Liver (tissue), 9 donors: ENCODE results near the gene TMEM178B. TPM values are rescaled to one million over a fixed set of nuclear protein-coding genes. Genes with fewer than 3 reads are reported as not detected.

Experiments used
- DNase-seq: peaks from one replicate; pipeline ENCODE4 v3.0.0-alpha.2; 2017; ENCODE audit warnings: low spot score
- H3K27ac ChIP-seq, 2 donors: one replicate each; pipeline ENCODE4 v1.7.0; 2013; ENCODE audit warnings: inconsistent platforms in 2 of 2, low read length in 2 of 2, control low read depth in 1 of 2, low read depth in 1 of 2, mild to moderate bottlenecking in 1 of 2
- H3K27me3 ChIP-seq, 4 donors: one replicate each; pipeline versions ENCODE4 v1.6.1 to v1.7.0; 2013; ENCODE audit warnings: low read length in 3 of 4, inconsistent platforms in 1 of 4, mild to moderate bottlenecking in 1 of 4, moderate library complexity in 1 of 4; ENCODE audit not compliant: control insufficient read depth in 4 of 4, insufficient read depth in 4 of 4
- H3K36me3 ChIP-seq, 4 donors: one replicate each; pipeline versions ENCODE4 v1.6.1 to v1.7.0; 2013; ENCODE audit warnings: low read length in 3 of 4, mild to moderate bottlenecking in 3 of 4, low read depth in 1 of 4, moderate library complexity in 1 of 4; ENCODE audit not compliant: control insufficient read depth in 4 of 4, insufficient read depth in 3 of 4
- H3K4me1 ChIP-seq, 4 donors: one replicate each; pipeline versions ENCODE4 v1.6.1 to v1.7.0; 2013; ENCODE audit warnings: low read length in 3 of 4, mild to moderate bottlenecking in 3 of 4, moderate library complexity in 1 of 4; ENCODE audit not compliant: control insufficient read depth in 4 of 4, insufficient read depth in 4 of 4
- H3K4me3 ChIP-seq, 3 donors: one replicate each; pipeline versions ENCODE4 v1.6.1 to v1.7.0; 2013; ENCODE audit warnings: low read length in 3 of 3, control low read depth in 1 of 3, low read depth in 1 of 3, mild to moderate bottlenecking in 1 of 3
- H3K9ac ChIP-seq, 2 donors: one replicate each; pipeline ENCODE4 v1.7.0; 2013; ENCODE audit warnings: low read length in 2 of 2, mild to moderate bottlenecking in 2 of 2, moderate library complexity in 2 of 2, control low read depth in 1 of 2, low read depth in 1 of 2
- H3K9me3 ChIP-seq, 4 donors: one replicate each; pipeline versions ENCODE4 v1.6.1 to v1.7.0; 2013; ENCODE audit warnings: low read length in 3 of 4; ENCODE audit not compliant: control insufficient read depth in 4 of 4
- ATF3 ChIP-seq: IDR thresholded peaks from 2 replicates; pipeline ENCODE4 v1.6.1; 2016; ENCODE audit warnings: antibody characterized with exemption
- CTCF ChIP-seq: fragments of 150-350 bp; IDR thresholded peaks from 2 replicates; pipeline ENCODE4 v1.5.1; 2017; ENCODE audit warnings: improper control_type of control experiment, low read depth, low read length; ENCODE audit not compliant: missing input control
- EGR1 ChIP-seq, 2 donors: IDR thresholded peaks; 2 replicates each; pipeline ENCODE4 v1.6.1; 2016 to 2018; ENCODE audit warnings: antibody characterized with exemption in 2 of 2, low read depth in 2 of 2
- FOXA1 ChIP-seq: IDR thresholded peaks from 2 replicates; pipeline ENCODE4 v1.6.1; 2016; ENCODE audit warnings: antibody characterized with exemption
- FOXA2 ChIP-seq: IDR thresholded peaks from 2 replicates; pipeline ENCODE4 v1.6.1; 2016; ENCODE audit warnings: antibody characterized with exemption
- GABPA ChIP-seq, 2 donors: IDR thresholded peaks in 1 of 2; conservative IDR thresholded peaks in 1 of 2; 2 replicates each; pipeline ENCODE4 v1.6.1; 2016; ENCODE audit warnings: antibody characterized with exemption in 2 of 2, mild to moderate bottlenecking in 1 of 2, moderate library complexity in 1 of 2
- HNF4A ChIP-seq, 2 donors: conservative IDR thresholded peaks; 2 replicates each; pipeline ENCODE4 v1.6.1; 2016; ENCODE audit warnings: antibody characterized with exemption in 2 of 2, mild to moderate bottlenecking in 2 of 2
- HNF4G ChIP-seq: IDR thresholded peaks from 2 replicates; pipeline ENCODE4 v1.6.1; 2016; ENCODE audit warnings: antibody characterized with exemption
- JUND ChIP-seq, 2 donors: IDR thresholded peaks; 2 replicates each; pipeline ENCODE4 v1.6.1; 2016; ENCODE audit warnings: antibody characterized with exemption in 2 of 2
- MAX ChIP-seq: IDR thresholded peaks from 2 replicates; pipeline ENCODE4 v1.6.1; 2016; ENCODE audit warnings: antibody characterized with exemption
- RAD21 ChIP-seq, 2 donors: IDR thresholded peaks; 2 replicates each; pipeline ENCODE4 v1.6.1; 2016; ENCODE audit warnings: antibody characterized with exemption in 2 of 2, mild to moderate bottlenecking in 2 of 2
- REST ChIP-seq: IDR thresholded peaks from 2 replicates; pipeline ENCODE4 v1.6.1; 2016; ENCODE audit warnings: antibody characterized with exemption, mild to moderate bottlenecking
- RXRA ChIP-seq, 2 donors: IDR thresholded peaks; 2 replicates each; pipeline ENCODE4 v1.6.1; 2017 to 2018; ENCODE audit warnings: antibody characterized with exemption in 2 of 2, mild to moderate bottlenecking in 1 of 2
- SP1 ChIP-seq: IDR thresholded peaks from 2 replicates; pipeline ENCODE4 v1.6.1; 2018; ENCODE audit warnings: antibody characterized with exemption, mild to moderate bottlenecking
- TAF1 ChIP-seq: conservative IDR thresholded peaks from 2 replicates; pipeline ENCODE4 v1.6.1; 2016; ENCODE audit warnings: antibody characterized with exemption, mild to moderate bottlenecking
- YY1 ChIP-seq: IDR thresholded peaks from 2 replicates; pipeline ENCODE4 v1.6.1; 2016; ENCODE audit warnings: antibody characterized with exemption, mild to moderate bottlenecking
- WGBS: extraction: QIAGEN DNeasy Blood & Tissue Kit; methylation state at CpG from one replicate; pipeline ENCODE4 v1.1.7; 2013; 5-methylcytosine and 5-hydroxymethylcytosine counted together
- polyA plus RNA-seq, 2 donors: library from polyadenylated mRNA; stranded (reverse) in 1 of 2; unstranded in 1 of 2; fragments of 200-250 nt in 1 of 2; fragments of >200 nt in 1 of 2; fragmentation: Nextera tagmentation in 1 of 2; extraction: Ambion mirVana in 1 of 2; gene quantifications; one replicate each; pipeline versions ENCODE4 v1.2.1 to v1.2.3, GENCODE V29; 2013 to 2015
- total RNA-seq, 2 donors: library from RNA; depleted of rRNA; stranded (reverse); fragments of >200 nt; gene quantifications; one replicate each; pipeline ENCODE4 v1.2.3, GENCODE V29; 2014
- donor health status: healthy.
- donor health status: healthy.
- donor health status: healthy.
- donor health status: healthy.
- donor health status: healthy.

The TMEM178B gene
- total and polyA plus RNA-seq, 4 donors = under 0.01 to 0.02 (median under 0.01) TPM; not detected in 1

- H3K9ac ChIP-seq = no peak overlapping the region
- WGBS = 85% methylated on average over 5 of the region's 5 CpGs
- H3K4me3 ChIP-seq = no peak overlapping the region
- H3K36me3 ChIP-seq = no peaks in the 10 kb centered on the region
- H3K9me3 ChIP-seq = no peaks in the 10 kb centered on the region
- no peak overlapping the region for H3K27ac ChIP-seq
- H3K4me1 ChIP-seq = no peaks in the 10 kb centered on the region
- peaks cover 0 to 3% (median 0%) of the 10 kb centered on the region in 4 donors for H3K27me3 ChIP-seq
- TF ChIP-seq REST (no peak), RXRA (IDR thresholded peaks at IDR 0.05) (no peak), FOXA1 (no peak), HNF4G (no peak), YY1 (no peak), CTCF (no peak), MAX (no peak), TAF1 (no peak)
- DNase-seq = no peak
Measured at GRCh38 chr7:141359740-141360415, 286.0 kb downstream of the TMEM178B start.

GRCh38 chr7:141360416-141360760 lies 286.5 kb downstream of the TMEM178B start:
- DNase-seq = no peak
- WGBS = 82% methylated on average over 3 of the region's 3 CpGs
- Histone ChIP-seq H3K9ac (no peak overlapping the region), H3K4me1 (no peaks in the 10 kb centered on the region), H3K4me3 (no peak overlapping the region), H3K36me3 (no peaks in the 10 kb centered on the region), H3K27me3 (peaks cover 0 to 3% (median 0%) of the 10 kb centered on the region in 4 donors), H3K9me3 (no peaks in the 10 kb centered on the region), H3K27ac (no peak overlapping the region)
- TF ChIP-seq RAD21 (IDR thresholded peaks at IDR 0.05) (no peak), CTCF (no peak), FOXA1 (no peak), HNF4G (no peak), SP1 (no peak), RXRA (IDR thresholded peaks at IDR 0.05) (no peak), REST (no peak), ATF3 (no peak), YY1 (no peak), MAX (no peak), HNF4A (conservative IDR thresholded peaks at IDR 0.05) (no peak), JUND (IDR thresholded peaks at IDR 0.05) (no peak), GABPA (IDR thresholded peaks at IDR 0.05 in 1 of 2, conservative IDR thresholded peaks at IDR 0.05 in 1 of 2) (no peak), FOXA2 (no peak), EGR1 (IDR thresholded peaks at IDR 0.05; ENCODE audit: low read depth in 2 of 2) (no peak), TAF1 (no peak)
